AG10803 (cell line): Measurements from ENCODE around the gene CDH4.

Source experiments
- DNase-seq: peaks from one replicate; pipeline ENCODE4 v3.0.0; 2010; ENCODE audit warnings: low read depth
- H3K4me3 ChIP-seq: 2 replicates; pipeline ENCODE4 v1.5.1; 2011; ENCODE audit warnings: mild to moderate bottlenecking, low read length, control low read depth
- CTCF ChIP-seq: conservative IDR thresholded peaks from 2 replicates; pipeline ENCODE4 v1.5.1; 2011; ENCODE audit warnings: mild to moderate bottlenecking, low read length, control low read depth, inconsistent platforms

Gene CDH4

GRCh38 chr20:61680096-61680495 lies 428.0 kb downstream of the CDH4 start:
- H3K4me3 ChIP-seq: no peak overlapping the region
- DNase-seq: no peak
- TF ChIP-seq CTCF: no peak

- no peak for TF ChIP-seq CTCF
Observed at GRCh38 chr20:61682114-61682995, 430.3 kb downstream of the CDH4 start.

GRCh38 chr20:61682996-61683681 lies 431.1 kb downstream of the CDH4 start:
- no peak overlapping the region for H3K4me3 ChIP-seq
- peak; percentile 40 for DNase-seq
- no peak for TF ChIP-seq CTCF

More at GRCh38 chr20:61682114-61682995, 430.3 kb downstream of the CDH4 start:
- peak; percentile 24 for DNase-seq
- H3K4me3 ChIP-seq: no peak overlapping the region

- DNase-seq: no peak
- H3K4me3 ChIP-seq: no peak overlapping the region
- TF ChIP-seq CTCF: no peak
Observed at GRCh38 chr20:61683721-61684120, 431.7 kb downstream of the CDH4 start.

- no peak for DNase-seq
- no peak overlapping the region for H3K4me3 ChIP-seq
- no peak for TF ChIP-seq CTCF
Observed at GRCh38 chr20:61684136-61684535, 432.1 kb downstream of the CDH4 start.

GRCh38 chr20:61684583-61685235 lies 432.6 kb downstream of the CDH4 start:
- TF ChIP-seq CTCF: no peak
- no peak for DNase-seq
- no peak overlapping the region for H3K4me3 ChIP-seq
